SK-N-MC (cell line): ENCODE data around the gene GGN.

Source experiments
- EZH2 ChIP-seq: fragments of 200-600 bp; sonication (generic); IDR thresholded peaks from one replicate; pipeline ENCODE4 v1.6.1; 2017; ENCODE audit warnings: antibody characterized with exemption
- POLR2AphosphoS5 ChIP-seq: IDR thresholded peaks from 2 replicates; pipeline ENCODE4 v1.6.1; 2012; ENCODE audit warnings: mild to moderate bottlenecking, low read depth, low read length, borderline replicate concordance

- TF ChIP-seq EZH2, result no peak
- TF ChIP-seq POLR2AphosphoS5, result peak; percentile 96
These were observed 13.3 kb downstream of the GGN start, which contains the start of gene PSMD8 for GRCh38 chr19:38374332-38375097.
